ENCODE data around the gene ENTREP1. TPM values are rescaled to one million over a fixed set of nuclear protein-coding genes. Genes with fewer than 3 reads are reported as not detected.
"Not testable (repeated sequence)": the region's sequence is repeated elsewhere in the genome, so short reads cannot be mapped to it uniquely, and the experiment has no call there.

The ENTREP1 gene
- polyA plus RNA-seq, 6 donors from 2014 or later = not detected

GRCh38 chr9:69433392-69433791, 108.4 kb downstream of the ENTREP1 start:
- Mint-ChIP-seq H3K4me3 (no peak overlapping the region), H3K4me1 (no peaks in the 10 kb centered on the region), H3K9me3 (peaks cover 0 to 3% (median 0%) of the 10 kb centered on the region in 7 donors), H3K27ac (no peak overlapping the region), H3K27me3 (no peaks in the 10 kb centered on the region), H3K36me3 (no peaks in the 10 kb centered on the region)
- DNase-seq = no peak
- no peak for ATAC-seq (ENCODE audit: low read depth in 2 of 2)

DNA sequence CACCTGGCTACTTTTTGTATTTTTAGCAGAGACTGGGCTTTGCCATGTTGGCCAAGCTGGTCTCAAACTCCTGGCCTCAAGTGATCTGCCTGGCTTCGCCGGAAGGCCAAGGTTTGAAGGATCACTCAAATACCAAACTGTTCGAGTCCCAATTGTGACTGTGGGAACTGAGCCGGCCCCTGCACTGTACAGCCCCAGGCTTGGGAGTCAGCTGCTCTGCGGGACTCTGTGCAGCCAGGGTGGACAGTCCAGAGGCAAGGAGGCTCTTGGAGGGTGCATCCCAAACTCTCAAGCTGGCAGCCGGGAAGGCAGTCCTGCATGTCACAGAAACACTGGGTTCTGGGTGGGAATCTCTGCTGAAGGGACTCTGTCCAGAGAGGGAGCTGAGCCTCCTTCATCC, 109.0 kb downstream of the ENTREP1 start:
- Mint-ChIP-seq H3K27me3 (no peaks in the 10 kb centered on the region), H3K36me3 (no peaks in the 10 kb centered on the region), H3K9me3 (peaks cover 0 to 3% (median 0%) of the 10 kb centered on the region in 7 donors), H3K4me3 (no peak overlapping the region), H3K4me1 (no peaks in the 10 kb centered on the region), H3K27ac (no peak overlapping the region)
- ATAC-seq (ENCODE audit: low read depth in 2 of 2) (no peak), DNase-seq (no peak)

DNA sequence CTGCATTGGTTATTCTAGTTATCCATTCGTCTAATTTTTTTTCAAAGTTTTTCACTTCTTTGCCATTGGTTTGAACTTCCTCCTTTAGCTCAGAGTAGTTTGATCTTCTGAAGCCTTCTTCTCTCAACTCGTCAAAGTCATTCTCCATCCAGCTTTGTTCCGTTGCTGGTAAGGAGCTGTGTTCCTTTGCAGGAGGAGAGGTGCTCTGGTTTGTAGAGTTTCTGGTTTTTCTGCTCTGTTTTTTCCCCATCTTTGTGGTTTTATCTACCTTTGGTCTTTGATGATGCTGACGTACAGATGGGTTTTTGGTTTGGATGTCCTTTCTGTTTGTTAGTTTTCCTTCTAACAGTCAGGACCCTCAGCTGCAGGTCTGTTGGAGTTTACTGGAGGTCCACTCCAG, 114.6 kb downstream of the ENTREP1 start:
- not testable (repeated sequence) for H3K4me3 Mint-ChIP-seq; H3K27me3 Mint-ChIP-seq; H3K27ac Mint-ChIP-seq; H3K4me1 Mint-ChIP-seq; H3K36me3 Mint-ChIP-seq; DNase-seq; H3K9me3 Mint-ChIP-seq; ATAC-seq (ENCODE audit: low read depth in 2 of 2)

DNA sequence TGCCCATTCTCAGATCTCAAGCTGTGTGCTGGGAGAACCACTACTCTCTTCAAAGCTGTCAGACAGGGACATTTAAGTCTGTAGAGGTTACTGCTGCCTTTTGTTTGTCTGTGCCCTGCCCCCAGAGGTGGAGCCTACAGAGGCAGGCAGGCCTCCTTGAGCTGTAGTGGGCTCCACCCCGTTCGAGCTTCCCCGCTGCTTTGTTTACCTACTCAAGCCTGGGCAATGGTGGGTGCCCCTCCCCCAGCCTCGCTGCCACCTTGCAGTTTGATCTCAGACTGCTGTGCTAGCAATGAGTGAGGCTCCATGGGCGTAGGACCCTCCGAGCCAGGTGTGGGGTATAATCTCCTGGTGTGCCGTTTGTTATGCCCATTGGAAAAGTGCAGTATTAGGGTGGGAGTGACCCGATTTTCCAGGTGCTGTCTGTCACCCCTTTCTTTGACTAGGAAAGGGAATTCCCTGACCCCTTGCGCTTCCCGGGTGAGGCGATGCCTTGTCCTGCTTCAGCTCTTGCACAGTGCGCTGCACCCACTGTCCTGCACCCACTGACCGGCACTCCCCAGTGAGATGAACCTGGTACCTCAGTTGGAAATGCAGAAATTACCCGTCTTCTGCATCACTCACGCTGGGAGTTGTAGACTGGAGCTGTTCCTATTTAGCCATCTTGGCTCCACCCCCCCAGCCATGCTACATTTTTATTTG, 115.4 kb downstream of the ENTREP1 start:
- ATAC-seq (ENCODE audit: low read depth in 2 of 2); H3K4me3 Mint-ChIP-seq; H3K9me3 Mint-ChIP-seq; H3K36me3 Mint-ChIP-seq; DNase-seq; H3K4me1 Mint-ChIP-seq; H3K27me3 Mint-ChIP-seq: not testable (repeated sequence)
- peak overlapping the region in 1 of 6 donors; percentile 63 for H3K27ac Mint-ChIP-seq

Other genes starting within 250 kb of the ENTREP1 start
- 1 to 10 TPM in 1 of 6 donors, under 1 TPM in 4, not detected in 1; 0.35 to 1.5 (median 0.52) TPM for gene TJP2, start 150.9 kb upstream of the ENTREP1 start, polyA plus RNA-seq (ENCODE audit: low read depth in 6 of 6)

Data from naive B cell (primary cell).